Activated naive CD8-positive, alpha-beta T cell treated with anti-CD3 and anti-CD28 coated beads for 36 hours (primary cell): ENCODE measurements around the gene CD99L2. TPM values are rescaled to one million over a fixed set of nuclear protein-coding genes. Genes with fewer than 3 reads are reported as not detected.
"Not testable (repeated sequence)": the region's sequence is repeated elsewhere in the genome, so short reads cannot be mapped to it uniquely, and the experiment has no call there.

ENCODE experiments used
- DNase-seq: peaks from one replicate; pipeline ENCODE4 v3.0.0; 2021
- H3K27ac Mint-ChIP-seq: one replicate; pipeline ENCODE4 v1.8.0; 2022; ENCODE audit warnings: mild to moderate bottlenecking, moderate library complexity, mixed read lengths
- H3K27me3 Mint-ChIP-seq: one replicate; pipeline ENCODE4 v1.8.0; 2022; ENCODE audit warnings: mild to moderate bottlenecking, mixed read lengths
- H3K36me3 Mint-ChIP-seq: one replicate; pipeline ENCODE4 v1.8.0; 2021; ENCODE audit warnings: mild to moderate bottlenecking, mixed read lengths
- H3K4me1 Mint-ChIP-seq: one replicate; pipeline ENCODE4 v1.8.0; 2021; ENCODE audit warnings: mixed read lengths
- H3K4me3 Mint-ChIP-seq: one replicate; pipeline ENCODE4 v1.8.0; 2022; ENCODE audit warnings: mild to moderate bottlenecking, moderate library complexity, mixed read lengths
- H3K9me3 Mint-ChIP-seq: one replicate; pipeline ENCODE4 v1.8.0; 2022; ENCODE audit warnings: mixed read lengths
- total RNA-seq, 2 experiments: library from RNA; stranded (reverse); gene quantifications; one replicate each; pipeline ENCODE4 v1.2.3, GENCODE V29; 2021

CD99L2 gene
- total RNA-seq, 2 experiments from 2014 or later: 8.0 to 9.1 TPM

DNA sequence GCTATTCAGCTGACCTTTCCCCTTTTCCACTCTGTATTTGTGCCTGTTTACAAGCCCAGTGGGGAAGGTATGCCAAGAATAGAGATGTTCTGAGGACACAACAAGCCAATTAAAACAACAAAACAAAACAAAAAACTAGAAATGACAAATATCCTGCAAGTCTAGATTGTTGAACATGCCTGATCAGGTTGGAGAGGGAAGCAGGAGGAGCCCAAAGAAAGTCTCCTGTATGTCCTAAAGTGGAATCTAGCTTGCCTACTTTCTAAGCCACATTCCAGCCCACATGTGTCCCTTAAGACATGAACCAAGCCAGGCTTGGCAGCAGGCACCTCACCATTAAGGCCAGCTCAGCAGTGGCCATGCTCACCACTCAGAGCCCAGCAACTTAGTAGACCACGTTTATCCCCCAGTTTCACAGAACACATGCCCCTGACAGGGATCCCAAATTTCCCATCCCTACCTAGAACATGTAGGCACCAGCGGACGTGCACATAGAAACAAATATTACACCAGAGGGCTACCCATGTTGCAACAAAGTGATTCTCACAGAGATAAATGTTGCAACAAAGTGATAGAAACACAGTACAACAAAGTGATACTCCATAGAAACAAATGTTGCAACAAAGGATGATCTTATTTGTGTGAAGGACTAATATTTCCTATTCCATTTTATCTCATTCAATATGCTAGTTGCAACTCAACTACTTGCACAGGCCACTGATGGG is 48.3 kb downstream of the CD99L2 start:
- no peak for DNase-seq
- Mint-ChIP-seq H3K36me3 (peaks cover 11% of the 10 kb centered on the region), H3K9me3 (peaks cover under 1% of the 10 kb centered on the region), H3K4me1 (peaks cover 7% of the 10 kb centered on the region), H3K4me3 (no peak overlapping the region), H3K27ac (no peak overlapping the region), H3K27me3 (no peaks in the 10 kb centered on the region)

DNA sequence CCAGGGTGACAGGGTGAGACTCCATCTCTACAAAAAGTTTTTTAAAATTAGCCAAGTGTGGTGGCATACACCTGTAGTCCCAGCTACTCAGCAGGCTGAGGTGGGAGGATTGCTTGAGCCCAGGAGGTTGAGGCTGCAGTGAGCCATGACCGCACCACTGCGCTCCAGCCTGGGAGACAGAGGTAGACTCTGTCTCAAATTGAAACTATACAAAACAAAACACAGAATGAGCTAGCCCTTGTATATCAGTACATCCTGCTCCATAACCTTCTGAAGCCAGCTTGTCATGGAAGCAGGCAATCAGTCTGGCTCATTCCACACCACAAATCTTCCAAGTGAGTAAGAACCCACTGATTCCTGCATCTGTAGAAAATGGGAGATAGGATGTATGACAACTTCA is 49.0 kb downstream of the CD99L2 start:
- H3K27ac Mint-ChIP-seq: no peak overlapping the region
- DNase-seq: no peak
- H3K4me3 Mint-ChIP-seq: no peak overlapping the region
- H3K4me1 Mint-ChIP-seq: peaks cover 4% of the 10 kb centered on the region
- peaks cover 8% of the 10 kb centered on the region for H3K36me3 Mint-ChIP-seq
- no peaks in the 10 kb centered on the region for H3K27me3 Mint-ChIP-seq
- H3K9me3 Mint-ChIP-seq: no peaks in the 10 kb centered on the region

DNA sequence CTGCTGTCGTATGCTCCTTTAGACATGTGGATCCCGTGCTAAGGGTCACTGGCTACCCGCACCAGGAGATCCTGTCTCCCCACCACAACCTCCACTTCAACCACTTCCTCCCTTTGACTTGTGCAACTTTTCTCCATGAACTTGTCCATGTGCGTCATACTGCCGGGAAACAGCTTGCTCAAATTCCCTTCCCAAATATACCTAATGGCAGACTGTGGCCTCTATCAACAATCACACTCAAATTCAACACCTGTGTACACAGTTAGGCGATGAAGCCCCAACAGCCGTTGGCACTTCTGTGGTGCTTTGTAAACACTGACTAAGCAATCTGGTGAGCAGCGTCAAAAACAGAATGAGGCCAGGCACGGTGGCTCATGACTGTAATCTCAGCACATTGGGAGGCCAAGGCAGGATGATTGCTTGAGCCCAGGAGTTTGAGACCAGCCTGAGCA is 49.5 kb downstream of the CD99L2 start:
- no peaks in the 10 kb centered on the region for H3K9me3 Mint-ChIP-seq
- H3K4me3 Mint-ChIP-seq: no peak overlapping the region
- H3K27me3 Mint-ChIP-seq: no peaks in the 10 kb centered on the region
- no peak overlapping the region for H3K27ac Mint-ChIP-seq
- H3K4me1 Mint-ChIP-seq: peaks cover 4% of the 10 kb centered on the region
- no peak for DNase-seq
- peaks cover 8% of the 10 kb centered on the region for H3K36me3 Mint-ChIP-seq

DNA sequence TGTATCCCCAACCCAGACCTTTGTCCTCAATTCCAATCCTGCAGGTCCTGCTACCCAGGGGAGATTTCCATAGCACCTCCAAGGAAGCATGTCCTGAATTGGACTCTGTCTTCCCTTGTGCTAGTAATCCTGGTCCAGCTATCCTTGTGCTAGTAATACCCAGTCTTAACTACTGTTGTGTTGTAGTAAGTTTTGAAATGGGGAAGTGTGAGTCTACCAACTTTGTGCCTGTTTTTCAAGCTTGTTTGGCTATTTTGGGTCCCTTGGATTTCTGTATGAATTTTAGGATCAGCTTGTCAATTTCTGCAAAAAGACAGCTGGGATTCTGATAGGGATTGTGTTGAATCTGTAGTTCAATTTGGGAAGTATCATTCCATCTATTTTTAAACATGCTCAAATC is 51.4 kb downstream of the CD99L2 start:
- Mint-ChIP-seq H3K27me3 (no peaks in the 10 kb centered on the region), H3K4me1 (peaks cover 4% of the 10 kb centered on the region), H3K27ac (no peak overlapping the region), H3K9me3 (no peaks in the 10 kb centered on the region), H3K4me3 (no peak overlapping the region), H3K36me3 (peaks cover 3% of the 10 kb centered on the region)
- DNase-seq: no peak

DNA sequence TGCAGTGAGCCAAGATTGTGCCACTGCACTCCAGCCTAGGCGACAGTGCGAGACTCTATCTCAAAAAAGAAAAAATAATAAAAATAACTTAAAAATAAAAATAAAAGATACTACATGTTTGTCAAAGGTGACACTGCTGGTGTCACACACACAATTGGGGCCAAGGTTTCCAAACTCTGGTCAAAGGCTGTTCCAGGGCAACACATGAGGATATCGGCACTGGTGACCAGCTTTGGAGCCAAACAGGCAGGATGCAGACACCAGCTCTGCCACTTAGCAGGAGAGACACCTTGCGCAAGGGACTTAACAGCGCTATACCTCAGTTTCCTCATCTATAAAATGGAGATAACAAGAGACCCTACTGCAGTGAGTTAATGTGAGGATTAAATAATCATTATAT is 52.3 kb downstream of the CD99L2 start:
- H3K27ac Mint-ChIP-seq: no peak overlapping the region
- H3K9me3 Mint-ChIP-seq: no peaks in the 10 kb centered on the region
- no peak overlapping the region for H3K4me3 Mint-ChIP-seq
- peaks cover 3% of the 10 kb centered on the region for H3K36me3 Mint-ChIP-seq
- peaks cover 5% of the 10 kb centered on the region for H3K4me1 Mint-ChIP-seq
- no peaks in the 10 kb centered on the region for H3K27me3 Mint-ChIP-seq
- DNase-seq: no peak

DNA sequence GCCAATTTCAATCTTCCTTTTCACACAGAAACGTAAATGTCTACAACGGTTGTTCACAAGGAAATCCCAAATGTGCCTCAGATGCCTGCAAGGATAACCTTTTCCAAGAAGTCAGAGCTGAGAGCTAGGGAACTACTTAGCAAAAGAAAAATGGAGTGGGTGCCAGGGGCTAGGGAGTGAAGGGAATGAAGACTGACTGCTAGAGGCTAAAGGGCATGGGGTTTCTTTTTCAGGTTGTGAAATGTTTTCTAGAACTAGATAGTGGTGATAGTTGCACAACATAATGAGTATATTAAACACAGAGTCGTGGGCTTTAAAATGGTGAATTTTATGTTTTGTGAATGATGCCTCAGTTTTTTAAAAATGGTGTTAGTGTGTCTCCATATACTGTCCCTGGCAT is 53.4 kb downstream of the CD99L2 start:
- Mint-ChIP-seq H3K36me3 (peaks cover 3% of the 10 kb centered on the region), H3K4me1 (peaks cover 6% of the 10 kb centered on the region), H3K4me3 (no peak overlapping the region), H3K27ac (no peak overlapping the region), H3K27me3 (no peaks in the 10 kb centered on the region), H3K9me3 (no peaks in the 10 kb centered on the region)
- no peak for DNase-seq

DNA sequence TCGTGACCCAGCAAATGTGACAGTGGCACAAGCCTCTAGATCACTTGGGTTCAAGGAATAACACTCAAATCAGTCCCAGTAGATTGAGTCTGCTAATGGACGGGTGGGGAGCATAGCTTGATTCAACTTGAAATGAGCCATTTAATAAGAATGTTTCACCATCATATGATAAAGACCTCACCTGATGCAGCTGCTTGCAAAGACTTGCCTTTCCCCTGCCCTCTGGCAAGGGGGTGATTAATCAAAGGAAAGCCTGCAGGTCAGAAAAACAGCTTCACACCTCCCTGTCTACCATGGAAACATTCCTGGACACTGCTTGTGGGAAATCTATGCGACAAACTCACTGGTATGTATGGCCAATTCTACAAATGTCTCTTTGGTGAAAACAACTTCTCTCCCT is 54.5 kb downstream of the CD99L2 start:
- peaks cover 8% of the 10 kb centered on the region for H3K4me1 Mint-ChIP-seq
- H3K4me3 Mint-ChIP-seq: no peak overlapping the region
- H3K9me3 Mint-ChIP-seq: no peaks in the 10 kb centered on the region

DNA sequence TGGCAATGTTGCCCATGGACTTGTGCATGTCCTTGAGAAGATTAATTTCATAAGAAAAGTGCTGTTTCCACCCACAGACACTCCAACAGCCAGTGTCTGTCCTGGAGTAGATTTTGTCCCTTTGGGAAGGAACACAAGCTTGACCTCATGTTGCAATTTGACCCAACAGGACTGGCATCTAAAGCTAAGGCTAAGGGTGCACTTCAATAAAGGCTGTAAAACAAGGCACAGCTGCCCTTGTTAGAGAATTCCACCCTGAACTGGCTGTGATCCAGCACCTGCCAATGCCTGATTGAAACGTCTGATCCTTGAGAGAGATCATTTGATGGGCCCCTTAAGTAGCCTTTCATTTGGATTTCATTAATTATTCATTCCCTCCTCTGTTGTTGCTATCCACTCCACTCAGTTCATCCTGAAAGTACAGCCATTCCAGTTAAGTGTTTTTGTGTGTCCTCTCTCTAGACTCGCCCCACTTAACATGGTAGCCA is 56.2 kb downstream of the CD99L2 start:
- Mint-ChIP-seq H3K27me3 (no peaks in the 10 kb centered on the region), H3K9me3 (no peaks in the 10 kb centered on the region)

More for the DNA sequence above, 54.5 kb downstream of the CD99L2 start:
- H3K36me3 Mint-ChIP-seq: peaks cover 2% of the 10 kb centered on the region
- no peak for DNase-seq
- H3K27ac Mint-ChIP-seq: no peak overlapping the region
- H3K27me3 Mint-ChIP-seq: no peaks in the 10 kb centered on the region

DNA sequence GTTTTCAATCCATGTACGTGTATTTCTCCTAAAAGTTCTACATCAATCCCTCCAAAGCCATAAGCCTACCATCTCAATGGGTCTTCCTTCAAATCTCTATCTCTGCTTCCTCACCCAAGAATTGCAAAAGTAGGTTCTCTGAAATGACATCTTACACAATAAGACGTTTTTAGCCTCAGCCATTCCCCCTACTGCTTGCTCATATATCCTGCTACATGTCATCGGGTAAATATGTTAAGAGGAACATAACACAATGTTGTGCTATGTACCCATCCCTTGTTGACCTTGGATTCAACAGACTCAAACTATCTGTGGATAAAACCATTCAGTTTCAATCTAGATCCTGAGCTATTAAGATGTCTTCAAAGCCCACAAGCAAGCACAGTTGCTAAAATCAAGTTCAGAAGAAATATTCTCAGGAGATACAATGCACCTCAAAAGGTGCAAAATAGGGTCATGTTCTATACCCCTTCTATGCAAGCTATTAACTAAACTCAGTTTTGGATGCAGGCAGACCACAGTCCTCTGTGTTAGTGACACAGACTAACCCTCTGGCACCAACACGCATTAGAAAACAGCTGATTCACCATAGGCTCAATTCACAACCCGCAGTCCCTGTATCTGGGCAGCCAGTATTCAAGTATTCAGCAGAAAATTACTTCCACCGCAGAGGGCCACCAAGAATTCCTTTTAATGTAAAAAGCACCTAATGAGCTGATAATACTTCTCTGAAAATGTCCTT is 56.8 kb downstream of the CD99L2 start:
- no peak overlapping the region for H3K27ac Mint-ChIP-seq

More for the DNA sequence above, 56.2 kb downstream of the CD99L2 start:
- no peak overlapping the region for H3K4me3 Mint-ChIP-seq
- H3K4me1 Mint-ChIP-seq: peaks cover 9% of the 10 kb centered on the region
- DNase-seq: no peak
- H3K36me3 Mint-ChIP-seq: peaks cover 2% of the 10 kb centered on the region
- no peak overlapping the region for H3K27ac Mint-ChIP-seq

DNA sequence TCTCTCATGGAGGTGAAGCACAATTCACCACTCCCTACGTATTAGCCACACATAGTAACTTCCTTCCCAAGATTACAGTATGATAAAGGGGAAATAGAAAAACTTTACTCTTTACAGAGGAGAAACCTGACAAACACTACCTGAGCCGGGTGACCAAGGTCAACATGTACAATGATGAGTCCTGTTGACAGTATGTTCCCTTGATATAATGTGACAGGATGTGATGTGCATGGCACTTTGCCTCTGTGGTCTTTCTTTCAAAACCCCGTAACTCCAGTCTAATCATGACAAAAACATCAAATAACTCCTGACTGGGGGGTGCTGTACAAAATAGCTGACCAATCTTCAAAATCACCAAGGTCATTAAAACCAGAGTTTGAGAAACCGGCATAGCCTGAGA is 60.6 kb downstream of the CD99L2 start:
- peaks cover 4% of the 10 kb centered on the region for H3K9me3 Mint-ChIP-seq
- H3K27me3 Mint-ChIP-seq: no peaks in the 10 kb centered on the region
- no peak overlapping the region for H3K4me3 Mint-ChIP-seq
- H3K4me1 Mint-ChIP-seq: peaks cover 9% of the 10 kb centered on the region
- no peak for DNase-seq
- no peak overlapping the region for H3K27ac Mint-ChIP-seq
- peaks cover 12% of the 10 kb centered on the region for H3K36me3 Mint-ChIP-seq

More for the DNA sequence above, 56.8 kb downstream of the CD99L2 start:
- Mint-ChIP-seq H3K4me1 (peaks cover 9% of the 10 kb centered on the region), H3K27me3 (no peaks in the 10 kb centered on the region), H3K4me3 (no peak overlapping the region), H3K9me3 (no peaks in the 10 kb centered on the region), H3K36me3 (peaks cover 2% of the 10 kb centered on the region)
- no peak for DNase-seq

DNA sequence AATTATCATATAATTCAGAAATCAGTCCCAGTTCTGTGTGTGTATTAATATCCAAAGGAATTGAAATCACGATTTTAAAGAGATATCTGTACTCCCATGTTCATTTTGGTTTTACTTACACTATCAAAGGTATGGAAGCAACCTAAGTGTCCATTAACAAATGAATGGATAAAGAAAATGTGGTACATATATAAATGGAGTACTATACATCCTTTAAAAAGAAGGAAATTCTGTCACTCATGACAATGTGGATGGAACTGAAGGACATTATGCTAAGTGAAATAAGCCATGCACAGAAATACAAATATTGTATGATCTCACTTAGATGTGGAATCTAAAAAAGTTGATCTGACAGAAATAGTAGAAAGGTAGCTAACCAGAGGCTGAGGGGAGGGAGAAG is 63.8 kb downstream of the CD99L2 start:
- no peak overlapping the region for H3K27ac Mint-ChIP-seq
- H3K4me3 Mint-ChIP-seq: no peak overlapping the region
- no peaks in the 10 kb centered on the region for H3K27me3 Mint-ChIP-seq
- H3K36me3 Mint-ChIP-seq: peaks cover 12% of the 10 kb centered on the region
- H3K4me1 Mint-ChIP-seq: peaks cover 7% of the 10 kb centered on the region
- peaks cover 4% of the 10 kb centered on the region for H3K9me3 Mint-ChIP-seq
- DNase-seq: no peak

DNA sequence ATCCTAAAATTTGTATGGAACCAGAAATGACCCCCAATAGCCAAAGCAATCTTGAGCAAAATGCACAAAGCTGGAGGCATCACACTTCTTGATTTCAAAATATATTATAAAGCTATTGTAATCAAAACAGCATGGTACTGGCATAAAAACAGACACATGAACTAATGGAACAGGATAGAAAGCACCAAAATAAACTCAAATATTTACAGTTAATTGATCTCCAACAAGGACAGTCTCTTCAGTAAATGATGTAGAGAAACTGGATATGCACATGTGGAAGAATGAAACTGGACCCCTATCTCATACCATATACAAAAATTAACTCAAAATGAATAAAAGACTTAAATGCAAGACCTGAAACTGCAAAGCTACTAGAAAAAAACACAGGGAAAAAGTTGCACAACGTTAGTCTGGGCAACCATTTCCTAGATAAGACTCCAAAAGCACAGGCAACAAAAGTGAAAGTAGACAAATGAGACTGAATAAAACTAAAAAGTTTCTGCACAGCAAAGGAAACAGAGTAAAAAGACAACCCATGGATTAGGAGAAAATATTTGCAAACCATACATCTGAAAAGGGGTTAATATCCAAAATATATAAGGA is 64.9 kb downstream of the CD99L2 start:
- DNase-seq: no peak
- no peak overlapping the region for H3K4me3 Mint-ChIP-seq
- peaks cover 16% of the 10 kb centered on the region for H3K36me3 Mint-ChIP-seq
- H3K27ac Mint-ChIP-seq: no peak overlapping the region
- H3K27me3 Mint-ChIP-seq: no peaks in the 10 kb centered on the region
- peaks cover 4% of the 10 kb centered on the region for H3K9me3 Mint-ChIP-seq
- H3K4me1 Mint-ChIP-seq: peaks cover 5% of the 10 kb centered on the region

DNA sequence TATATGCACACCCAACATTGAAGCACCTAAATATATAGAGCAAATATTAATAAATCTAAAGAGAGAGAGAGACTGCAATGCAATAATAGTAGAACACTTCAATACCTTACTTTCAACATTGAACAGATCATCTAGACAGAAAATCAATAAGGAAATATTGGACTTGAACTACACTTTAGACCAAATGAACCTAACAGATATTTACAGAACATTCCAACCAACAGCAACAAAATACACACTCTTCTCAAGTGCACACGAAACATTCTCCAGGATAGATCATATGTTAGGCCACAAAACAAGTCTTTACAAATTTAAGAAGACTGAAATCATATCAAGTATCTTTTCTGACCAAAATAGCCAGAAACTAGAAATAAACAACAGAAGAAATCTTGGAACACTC is 66.6 kb downstream of the CD99L2 start:
- Mint-ChIP-seq H3K4me3 (no peak overlapping the region), H3K27ac (no peak overlapping the region), H3K27me3 (no peaks in the 10 kb centered on the region), H3K4me1 (no peaks in the 10 kb centered on the region), H3K36me3 (peaks cover 25% of the 10 kb centered on the region), H3K9me3 (peaks cover 4% of the 10 kb centered on the region)
- DNase-seq: no peak

DNA sequence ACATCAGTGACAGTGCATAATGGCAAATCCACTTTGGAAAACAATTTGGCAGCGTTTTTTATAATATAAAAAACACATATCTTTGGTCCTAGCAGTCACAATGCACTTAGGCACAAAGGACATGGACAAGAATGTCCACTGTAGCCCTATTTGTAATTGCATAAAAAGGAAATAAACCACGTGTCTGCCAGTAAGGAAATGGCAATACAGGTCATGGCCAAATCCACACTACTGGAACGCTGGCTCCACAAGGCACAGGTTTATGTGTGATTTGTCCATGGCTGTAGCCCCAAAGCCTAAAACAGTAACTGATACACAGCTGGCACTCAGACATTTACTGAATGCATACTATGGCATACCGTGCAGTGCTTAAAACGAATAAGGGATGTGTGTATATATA is 69.7 kb downstream of the CD99L2 start:
- H3K4me3 Mint-ChIP-seq: no peak overlapping the region

DNA sequence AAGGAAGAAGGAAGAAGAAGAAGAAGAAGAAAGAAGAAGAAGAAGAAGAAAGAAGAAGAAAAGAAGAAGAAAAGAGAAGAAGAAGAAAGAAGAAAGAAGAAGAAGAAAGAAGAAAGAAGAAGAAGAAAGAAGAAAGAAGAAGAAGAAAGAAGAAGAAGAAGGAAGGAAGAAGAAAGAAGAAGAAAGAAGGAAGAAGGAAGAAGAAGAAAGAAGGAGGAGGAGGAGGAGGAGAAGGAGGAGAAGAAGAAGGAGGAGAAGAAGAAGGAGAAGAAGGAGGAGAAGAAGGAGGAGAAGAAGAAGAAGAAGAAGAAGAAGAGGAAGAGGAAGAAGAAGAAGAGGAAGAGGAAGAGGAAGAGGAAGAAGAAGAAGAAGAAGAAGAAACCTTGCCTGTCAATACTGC is 74.1 kb downstream of the CD99L2 start:
- H3K27me3 Mint-ChIP-seq, H3K9me3 Mint-ChIP-seq, DNase-seq, H3K4me1 Mint-ChIP-seq, H3K4me3 Mint-ChIP-seq, H3K27ac Mint-ChIP-seq: not testable (repeated sequence)
- H3K36me3 Mint-ChIP-seq: peaks cover 51% of the 10 kb centered on the region

More for the DNA sequence above, 69.7 kb downstream of the CD99L2 start:
- no peak for DNase-seq
- Mint-ChIP-seq H3K9me3 (peaks cover 2% of the 10 kb centered on the region), H3K27me3 (no peaks in the 10 kb centered on the region), H3K36me3 (peaks cover 29% of the 10 kb centered on the region), H3K27ac (no peak overlapping the region), H3K4me1 (no peaks in the 10 kb centered on the region)
